ENCODE data around the gene UBE3C. TPM values are rescaled to one million over a fixed set of nuclear protein-coding genes. Genes with fewer than 3 reads are reported as not detected.

UBE3C gene
- total and polyA plus RNA-seq, 2 donors (not counting 3 experiments of a cell fraction or from before 2014, with no cell fraction given), result 45.1 to 77.3 TPM

- Histone ChIP-seq H3K79me2 (ENCODE audit: control insufficient read depth, insufficient read depth, low read length) (no peaks in the 10 kb centered on the region), H3K9me3 (replicated peaks; ENCODE audit: control insufficient read depth, insufficient read depth, low read length) (no peaks in the 10 kb centered on the region), H3K4me1 (ENCODE audit: control insufficient read depth, extremely low read depth, insufficient read depth, low read length) (peaks cover 3% of the 10 kb centered on the region), H3K4me2 (ENCODE audit: insufficient read depth, low read length) (no peak overlapping the region), H3K4me3 (replicated peaks in 1 of 3; ENCODE audit: insufficient read depth in 1 of 3, low read depth in 1 of 3, low read length in 3 of 3) (no peak overlapping the region), H3K9me1 (replicated peaks; ENCODE audit: control insufficient read depth, extremely low read depth, insufficient read depth, low read length) (no peaks in the 10 kb centered on the region), H4K20me1 (replicated peaks; ENCODE audit: control insufficient read depth, extremely low read depth, insufficient read depth, low read length) (no peaks in the 10 kb centered on the region), H2AFZ (ENCODE audit: low read depth, low read length) (no peak overlapping the region), H3K36me3 (ENCODE audit: control insufficient read depth in 2 of 2, extremely low read depth in 1 of 2, insufficient read depth in 2 of 2, low read length in 2 of 2) (peaks cover 13 to 15% of the 10 kb centered on the region in 2 experiments), H3K27ac (ENCODE audit: insufficient read depth, low read depth, low read length) (no peak overlapping the region), H3K27me3 (ENCODE audit: control insufficient read depth in 2 of 2, insufficient read depth in 2 of 2, low read length in 2 of 2) (no peaks in the 10 kb centered on the region), H3K9ac (replicated peaks; ENCODE audit: extremely low read depth, insufficient read depth, low read length) (no peak overlapping the region)
- dilution Hi-C loops (cut with MboI; ENCODE audit: extremely low pct_ligation_motif_present, low sequenced_read_pairs), result no loop called here
- CTCF ChIA-PET, result interaction anchor here (0.5 to 1.6 kb wide), 6 partner anchors 10 to 300 kb away, joined by 3 to 5 read pairs (median 3); no protein-coding TSS in a partner anchor
- intact Hi-C loops (cut with micrococcal nuclease), result loop anchor here (5.0 kb wide), 1 partner anchor 1474 kb away; no protein-coding TSS in a partner anchor
- FAIRE-seq (no peak), DNase-seq (ENCODE audit: low read depth, low spot score) (no peak)
- TF ChIP-seq MAX (IDR thresholded peaks at IDR 0.05; ENCODE audit: insufficient read depth, insufficient read length), result no peak
- no peak for TF ChIP-seq MYC (IDR thresholded peaks at IDR 0.05; ENCODE audit: low read depth, low read length)
- TF ChIP-seq POLR2AphosphoS5 (IDR thresholded peaks at IDR 0.05; ENCODE audit: insufficient read depth, low read depth, low read length), result no peak
- no peak for TF ChIP-seq CTCF (IDR thresholded peaks at IDR 0.05; ENCODE audit: extremely low read depth in 1 of 2, insufficient read depth in 1 of 2, low read depth in 1 of 2, low read length in 2 of 2)
- TF ChIP-seq POLR2A (IDR thresholded peaks at IDR 0.05; ENCODE audit: low read depth, low read length), result no peak
- TF ChIP-seq EZH2 (IDR thresholded peaks at IDR 0.05; ENCODE audit: borderline replicate concordance, low read depth, low read length, severe bottlenecking), result no peak
- no peak for TF ChIP-seq FOS (IDR thresholded peaks at IDR 0.05; ENCODE audit: borderline replicate concordance, insufficient read depth, low read length)
- no peak for TF ChIP-seq GATA2 (IDR thresholded peaks at IDR 0.05; ENCODE audit: insufficient read depth, insufficient read length, low read depth, low read length)
- TF ChIP-seq JUN (IDR thresholded peaks at IDR 0.05; ENCODE audit: borderline replicate concordance, insufficient read depth, insufficient read length, low read depth), result no peak
- no TSS peak for BruUV-seq (replicated peaks)
- POLR2A ChIA-PET, result no interaction called here
Observed at GRCh38 chr7:157271315-157271990, 132.7 kb downstream of the UBE3C start.

Measured in endothelial cell of umbilical vein (primary cell).